GM18951 (cell line): ENCODE results near the gene HMGN1.
"Not testable (repeated sequence)": the region's sequence is repeated elsewhere in the genome, so short reads cannot be mapped to it uniquely, and the experiment has no call there.

Source experiments
- POLR2A ChIP-seq: IDR thresholded peaks from 4 replicates; pipeline ENCODE4 v1.6.1; 2011; ENCODE audit warnings: mild to moderate bottlenecking; ENCODE audit not compliant: insufficient read length, insufficient read depth; ENCODE audit errors: extremely low read depth
- in situ Hi-C: fragments of 300-500 bp; cut with MboI; formaldehyde crosslinking; loops from one replicate; pipeline ENCODE4 v1.12.0; 2022; ENCODE audit warnings: low sequenced_read_pairs, mixed read lengths, inconsistent platforms; ENCODE audit not compliant: unreplicated experiment

The HMGN1 gene

GRCh38 chr21:39381009-39381408, 32.1 kb upstream of the HMGN1 start:
- TF ChIP-seq POLR2A: no peak
- in situ Hi-C loops: no loop called here

- peak; percentile 85 for TF ChIP-seq POLR2A
- in situ Hi-C loops: no loop called here
These were observed 31.4 kb upstream of the HMGN1 start for GRCh38 chr21:39379986-39380891.

- in situ Hi-C loops: no loop called here
- TF ChIP-seq POLR2A: no peak
These were observed 28.7 kb upstream of the HMGN1 start for GRCh38 chr21:39377444-39378050.

- in situ Hi-C loops: no loop called here
- TF ChIP-seq POLR2A: no peak
These were observed 26.6 kb upstream of the HMGN1 start for GRCh38 chr21:39375446-39375845.

- TF ChIP-seq POLR2A: no peak
- in situ Hi-C loops: no loop called here
These were observed 25.2 kb upstream of the HMGN1 start for GRCh38 chr21:39374046-39374445.

GRCh38 chr21:39373634-39374033, 24.7 kb upstream of the HMGN1 start:
- TF ChIP-seq POLR2A: no peak
- in situ Hi-C loops: no loop called here

- in situ Hi-C loops: not testable (repeated sequence)
These were observed 21.0 kb upstream of the HMGN1 start for GRCh38 chr21:39369896-39370288.

GRCh38 chr21:39367783-39368182, 18.9 kb upstream of the HMGN1 start:
- TF ChIP-seq POLR2A: no peak
- in situ Hi-C loops: no loop called here

GRCh38 chr21:39366563-39366962, 17.7 kb upstream of the HMGN1 start:
- no peak for TF ChIP-seq POLR2A
- in situ Hi-C loops: no loop called here

- in situ Hi-C loops: no loop called here
- no peak for TF ChIP-seq POLR2A
These were observed 16.1 kb upstream of the HMGN1 start for GRCh38 chr21:39364949-39365348.

- in situ Hi-C loops: no loop called here
- no peak for TF ChIP-seq POLR2A
These were observed 15.0 kb upstream of the HMGN1 start for GRCh38 chr21:39363607-39364555.

GRCh38 chr21:39362733-39363132, 13.8 kb upstream of the HMGN1 start:
- TF ChIP-seq POLR2A: no peak
- in situ Hi-C loops: no loop called here

GRCh38 chr21:39359382-39359781, 10.5 kb upstream of the HMGN1 start:
- no peak for TF ChIP-seq POLR2A

More at GRCh38 chr21:39359382-39359781, 10.5 kb upstream of the HMGN1 start:
- in situ Hi-C loops: no loop called here
